IPS-18c (cell line): ENCODE measurements around the gene CNN3.

ENCODE experiments used
- H3K4me3 ChIP-seq: 2 replicates; pipeline ENCODE4 v1.7.0; 2013; ENCODE audit warnings: low read depth, mild to moderate bottlenecking, low read length, moderate library complexity; ENCODE audit not compliant: insufficient read depth
- H3K9me3 ChIP-seq: one replicate; pipeline ENCODE4 v1.6.1; 2013; ENCODE audit warnings: mild to moderate bottlenecking, low read length, moderate library complexity; ENCODE audit not compliant: control insufficient read depth, insufficient read depth

Gene CNN3

GRCh38 chr1:94907136-94907535 lies 19.8 kb downstream of the CNN3 start:
- Histone ChIP-seq H3K9me3 (no peaks in the 10 kb centered on the region), H3K4me3 (no peak overlapping the region)

GRCh38 chr1:94906382-94906781 lies 20.5 kb downstream of the CNN3 start:
- no peak overlapping the region for H3K4me3 ChIP-seq
- no peaks in the 10 kb centered on the region for H3K9me3 ChIP-seq

GRCh38 chr1:94905207-94905606 lies 21.7 kb downstream of the CNN3 start:
- Histone ChIP-seq H3K9me3 (no peaks in the 10 kb centered on the region), H3K4me3 (no peak overlapping the region)

- Histone ChIP-seq H3K9me3 (no peaks in the 10 kb centered on the region), H3K4me3 (no peak overlapping the region)
Measured at GRCh38 chr1:94903280-94904009, 23.5 kb downstream of the CNN3 start.

GRCh38 chr1:94901841-94902240 lies 25.1 kb downstream of the CNN3 start:
- Histone ChIP-seq H3K4me3 (no peak overlapping the region), H3K9me3 (no peaks in the 10 kb centered on the region)

- no peak overlapping the region for H3K4me3 ChIP-seq
- no peaks in the 10 kb centered on the region for H3K9me3 ChIP-seq
Measured at GRCh38 chr1:94899756-94900155, 27.2 kb downstream of the CNN3 start.

- Histone ChIP-seq H3K9me3 (no peaks in the 10 kb centered on the region), H3K4me3 (no peak overlapping the region)
Measured at GRCh38 chr1:94898491-94899385, 28.2 kb downstream of the CNN3 start.

GRCh38 chr1:94895518-94895917 lies 31.4 kb downstream of the CNN3 start:
- no peaks in the 10 kb centered on the region for H3K9me3 ChIP-seq
- H3K4me3 ChIP-seq = no peak overlapping the region

- Histone ChIP-seq H3K4me3 (no peak overlapping the region), H3K9me3 (no peaks in the 10 kb centered on the region)
Measured at GRCh38 chr1:94894630-94895029, 32.3 kb downstream of the CNN3 start.

- H3K9me3 ChIP-seq = no peaks in the 10 kb centered on the region
Measured at GRCh38 chr1:94892604-94893254, 34.2 kb downstream of the CNN3 start.

GRCh38 chr1:94888201-94888600 lies 38.7 kb downstream of the CNN3 start:
- no peaks in the 10 kb centered on the region for H3K9me3 ChIP-seq
- no peak overlapping the region for H3K4me3 ChIP-seq

More at GRCh38 chr1:94892604-94893254, 34.2 kb downstream of the CNN3 start:
- no peak overlapping the region for H3K4me3 ChIP-seq

- Histone ChIP-seq H3K4me3 (no peak overlapping the region), H3K9me3 (no peaks in the 10 kb centered on the region)
Measured at GRCh38 chr1:94887603-94888171, 39.2 kb downstream of the CNN3 start.

- H3K9me3 ChIP-seq = no peaks in the 10 kb centered on the region
- H3K4me3 ChIP-seq = no peak overlapping the region
Measured at GRCh38 chr1:94887106-94887505, 39.8 kb downstream of the CNN3 start.

GRCh38 chr1:94886361-94886760 lies 40.5 kb downstream of the CNN3 start:
- H3K4me3 ChIP-seq = no peak overlapping the region
- H3K9me3 ChIP-seq = no peaks in the 10 kb centered on the region

- Histone ChIP-seq H3K4me3 (no peak overlapping the region), H3K9me3 (no peaks in the 10 kb centered on the region)
Measured at GRCh38 chr1:94884507-94884906, 42.4 kb downstream of the CNN3 start.

- no peaks in the 10 kb centered on the region for H3K9me3 ChIP-seq
- no peak overlapping the region for H3K4me3 ChIP-seq
Measured at GRCh38 chr1:94884106-94884505, 42.8 kb downstream of the CNN3 start.

- Histone ChIP-seq H3K9me3 (no peaks in the 10 kb centered on the region), H3K4me3 (no peak overlapping the region)
Measured at GRCh38 chr1:94883691-94884090, 43.2 kb downstream of the CNN3 start.
